Measurements from ENCODE around the gene CGB5.

GRCh38 chr19:49022116-49022515, 21.5 kb upstream of the CGB5 start:
- TF ChIP-seq CTCF (IDR thresholded peaks at IDR 0.05 in 2 of 3, conservative IDR thresholded peaks at IDR 0.05 in 1 of 3; ENCODE audit: insufficient read depth in 2 of 3, low read depth in 1 of 3, low read length in 3 of 3) (no peak), GATAD2A (IDR thresholded peaks at IDR 0.05) (no peak), NFRKB (IDR thresholded peaks at IDR 0.05; ENCODE audit: low read depth) (no peak), SRF (CRISPR knock-in tag; IDR thresholded peaks at IDR 0.05) (no peak), CREB1 (IDR thresholded peaks at IDR 0.05) (no peak), CREB1 (CRISPR knock-in tag; IDR thresholded peaks at IDR 0.05) (no peak), SOX6 (IDR thresholded peaks at IDR 0.05) (no peak), ATF2 (CRISPR knock-in tag; IDR thresholded peaks at IDR 0.05) (no peak), RFX5 (IDR thresholded peaks at IDR 0.05; ENCODE audit: low read depth, low read length) (no peak), NFIC (IDR thresholded peaks at IDR 0.05) (no peak), GABPB1 (CRISPR knock-in tag; IDR thresholded peaks at IDR 0.05) (no peak), JUND (IDR thresholded peaks at IDR 0.05; ENCODE audit: borderline replicate concordance, low read depth, low read length) (no peak), JUND (tag; IDR thresholded peaks at IDR 0.05; ENCODE audit: borderline replicate concordance, low read depth, low read length) (no peak)

All from K562 (cell line).